ENCODE results near the gene KRTAP20-2. TPM values are rescaled to one million over a fixed set of nuclear protein-coding genes. Genes with fewer than 3 reads are reported as not detected.

KRTAP20-2 gene
- total RNA-seq, 1 experiment from 2014 or later = not detected

DNA sequence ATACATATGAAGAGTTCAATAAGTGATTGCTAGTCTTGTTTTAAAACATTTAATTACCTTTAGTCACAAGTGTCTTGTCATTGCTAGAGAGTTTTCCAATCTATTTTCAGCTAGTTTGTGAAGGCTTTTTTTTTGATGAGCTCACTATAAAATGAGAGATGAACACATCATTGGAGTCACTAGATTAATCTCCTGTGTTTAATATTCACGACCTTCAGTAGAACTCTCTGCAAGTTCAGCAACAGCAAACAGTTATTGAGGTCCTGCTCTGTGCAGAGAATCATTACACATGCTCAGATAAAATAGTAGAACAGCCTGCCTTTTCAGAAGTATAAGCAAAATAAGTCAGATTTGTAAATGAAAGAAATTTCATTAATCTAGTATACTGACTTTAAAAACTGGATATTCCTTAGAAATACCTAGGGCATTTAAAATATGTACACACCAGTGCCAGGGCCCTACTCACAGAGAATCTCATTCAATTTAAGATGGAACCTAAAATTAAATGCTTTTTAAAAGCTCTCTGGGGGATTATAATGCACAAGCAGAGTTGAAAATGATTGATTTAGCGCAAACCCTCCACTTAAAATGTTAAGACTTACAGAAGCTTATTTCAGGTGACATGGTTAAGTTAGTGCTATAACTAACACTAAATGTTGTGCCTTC, 38.1 kb downstream of the KRTAP20-2 start:
- no peak for DNase-seq (ENCODE audit: low read depth)

DNA sequence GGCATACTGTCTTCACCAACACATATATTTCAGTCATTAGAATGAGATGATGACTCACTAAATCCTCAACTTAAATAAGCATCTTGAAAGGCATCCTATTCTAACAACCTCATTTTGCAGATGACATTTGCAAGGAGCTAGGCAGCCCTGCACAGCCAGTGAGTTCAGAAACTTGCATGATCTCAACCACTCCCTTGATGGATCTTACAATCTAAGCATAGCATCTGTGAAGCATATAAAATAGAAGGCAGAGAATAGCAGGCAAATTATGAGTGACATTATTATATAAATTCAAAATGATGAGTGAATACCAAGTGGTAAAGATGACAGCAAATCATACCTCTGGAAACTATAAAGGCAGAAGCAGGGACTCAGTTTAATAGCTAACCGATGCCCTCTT, 39.3 kb downstream of the KRTAP20-2 start:
- no peak for DNase-seq (ENCODE audit: low read depth)

DNA sequence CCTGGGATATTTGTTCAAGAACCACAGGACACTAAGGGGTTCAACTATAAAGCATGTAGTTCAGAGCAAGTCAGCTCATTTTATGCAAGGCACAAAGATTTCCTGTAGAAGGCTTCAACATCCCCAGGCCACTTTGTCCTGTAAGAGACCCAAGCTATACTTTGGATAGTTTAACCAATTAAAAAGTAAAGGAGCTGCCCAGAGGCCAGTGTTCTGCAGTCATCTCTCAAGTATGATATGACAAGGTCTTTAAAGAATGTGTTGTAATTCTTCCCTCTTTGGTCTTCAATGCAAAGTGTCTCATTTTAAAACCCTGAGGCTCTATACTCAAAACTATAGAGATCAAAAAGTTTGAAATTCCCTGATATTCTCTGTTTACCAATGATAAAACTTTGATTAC, 41.7 kb downstream of the KRTAP20-2 start:
- DNase-seq (ENCODE audit: low read depth) = no peak

DNA sequence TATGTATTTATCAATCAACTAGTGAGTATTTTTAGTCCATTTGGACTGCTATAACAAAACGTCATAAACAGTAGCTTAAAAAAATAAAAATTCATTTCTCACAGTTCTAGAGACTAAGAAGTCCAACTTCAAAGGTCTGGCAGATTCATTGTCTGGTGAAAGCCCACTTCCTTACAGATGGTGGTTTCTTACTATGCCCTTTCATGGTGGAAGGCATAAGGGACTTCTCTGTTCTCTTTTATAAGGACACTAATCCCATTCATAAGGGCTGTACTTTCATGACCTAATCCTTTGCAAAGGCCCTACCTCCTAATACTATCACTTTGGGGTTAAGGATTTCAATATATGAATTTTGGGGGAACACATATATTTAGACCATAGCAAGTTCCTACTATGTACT, 45.6 kb downstream of the KRTAP20-2 start:
- DNase-seq (ENCODE audit: low read depth) = no peak

DNA sequence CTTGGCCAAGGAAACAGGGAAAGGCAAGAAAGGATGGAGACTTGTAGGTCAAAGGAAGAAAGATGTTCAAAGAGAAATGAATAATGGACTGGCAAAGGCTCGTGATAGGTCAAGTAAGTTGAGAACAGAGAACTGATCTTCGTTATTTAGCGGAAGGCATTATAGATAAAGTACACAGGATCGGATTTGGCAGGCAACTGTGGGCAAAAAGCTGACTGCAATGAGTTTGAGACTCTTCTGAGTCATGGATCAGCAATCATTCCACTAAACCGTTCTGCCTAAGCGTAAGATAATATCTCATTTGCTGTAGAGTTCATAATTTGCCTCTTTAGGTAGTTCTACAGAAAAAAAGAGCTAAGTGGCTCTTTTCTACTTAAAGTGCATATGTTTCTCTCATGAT, 49.5 kb downstream of the KRTAP20-2 start:
- no peak for DNase-seq (ENCODE audit: low read depth)

Small RNA genes lying within 50 kb of the gene (small RNA-seq; reads per million reads assigned to genes)
- gene KRTAP20-1 = not detected
- not detected for gene KRTAP20-3
- not detected for gene KRTAP20-4
- gene KRTAP22-1 = not detected
- not detected for gene KRTAP22-2

Other genes starting within 250 kb of the KRTAP20-2 start
- not detected in 2 replicates for gene KRTAP13-1, start 239.2 kb upstream of the KRTAP20-2 start, total RNA-seq (2014; rRNA removed; shearing (Covaris generic))
- gene KRTAP13-3, start 209.3 kb upstream of the KRTAP20-2 start, total RNA-seq (2014; rRNA removed; shearing (Covaris generic)) = not detected in 2 replicates
- gene KRTAP13-4, start 205.0 kb upstream of the KRTAP20-2 start, total RNA-seq (2014; rRNA removed; shearing (Covaris generic)) = not detected in 2 replicates
- not detected in 2 replicates for gene KRTAP15-1, start 194.9 kb upstream of the KRTAP20-2 start, total RNA-seq (2014; rRNA removed; shearing (Covaris generic))
- not detected in 2 replicates for gene KRTAP19-1, start 154.8 kb upstream of the KRTAP20-2 start, total RNA-seq (2014; rRNA removed; shearing (Covaris generic))
- gene KRTAP19-2, start 147.8 kb upstream of the KRTAP20-2 start, total RNA-seq (2014; rRNA removed; shearing (Covaris generic)) = not detected in 2 replicates
- not detected in 2 replicates for gene KRTAP19-3, start 143.2 kb upstream of the KRTAP20-2 start, total RNA-seq (2014; rRNA removed; shearing (Covaris generic))
- not detected in 2 replicates for gene KRTAP19-4, start 138.0 kb upstream of the KRTAP20-2 start, total RNA-seq (2014; rRNA removed; shearing (Covaris generic))
- not detected in 2 replicates for gene KRTAP19-5, start 133.1 kb upstream of the KRTAP20-2 start, total RNA-seq (2014; rRNA removed; shearing (Covaris generic))
- not detected in 2 replicates for gene KRTAP19-6, start 93.3 kb upstream of the KRTAP20-2 start, total RNA-seq (2014; rRNA removed; shearing (Covaris generic))
- not detected in 2 replicates for gene KRTAP19-7, start 73.9 kb upstream of the KRTAP20-2 start, total RNA-seq (2014; rRNA removed; shearing (Covaris generic))
- gene KRTAP22-2, start 44.8 kb upstream of the KRTAP20-2 start, total RNA-seq (2014; rRNA removed; shearing (Covaris generic)) = not detected in 2 replicates
- not detected in 2 replicates for gene KRTAP6-3, start 42.8 kb upstream of the KRTAP20-2 start, total RNA-seq (2014; rRNA removed; shearing (Covaris generic))
- gene KRTAP6-2, start 36.3 kb upstream of the KRTAP20-2 start, total RNA-seq (2014; rRNA removed; shearing (Covaris generic)) = not detected in 2 replicates
- gene KRTAP22-1, start 34.1 kb upstream of the KRTAP20-2 start, total RNA-seq (2014; rRNA removed; shearing (Covaris generic)) = not detected in 2 replicates
- not detected in 2 replicates for gene KRTAP6-1, start 21.3 kb upstream of the KRTAP20-2 start, total RNA-seq (2014; rRNA removed; shearing (Covaris generic))
- gene KRTAP20-1, start 18.8 kb upstream of the KRTAP20-2 start, total RNA-seq (2014; rRNA removed; shearing (Covaris generic)) = not detected in 2 replicates
- gene KRTAP20-4, start 14.6 kb upstream of the KRTAP20-2 start, total RNA-seq (2014; rRNA removed; shearing (Covaris generic)) = not detected in 2 replicates
- gene KRTAP20-3, start 7.7 kb downstream of the KRTAP20-2 start, total RNA-seq (2014; rRNA removed; shearing (Covaris generic)) = not detected in 2 replicates
- not detected in 2 replicates for gene KRTAP21-3, start 83.6 kb downstream of the KRTAP20-2 start, total RNA-seq (2014; rRNA removed; shearing (Covaris generic))
- gene KRTAP21-2, start 112.1 kb downstream of the KRTAP20-2 start, total RNA-seq (2014; rRNA removed; shearing (Covaris generic)) = not detected in 2 replicates
- gene KRTAP21-1, start 120.2 kb downstream of the KRTAP20-2 start, total RNA-seq (2014; rRNA removed; shearing (Covaris generic)) = not detected in 2 replicates
- gene KRTAP8-1, start 178.1 kb downstream of the KRTAP20-2 start, total RNA-seq (2014; rRNA removed; shearing (Covaris generic)) = not detected in 2 replicates
- gene KRTAP7-1, start 194.6 kb downstream of the KRTAP20-2 start, total RNA-seq (2014; rRNA removed; shearing (Covaris generic)) = not detected in 2 replicates
- gene KRTAP11-1, start 246.4 kb downstream of the KRTAP20-2 start, total RNA-seq (2014; rRNA removed; shearing (Covaris generic)) = not detected in 2 replicates

Data from HT1080 (cell line).